HG02852 (cell line): ENCODE results near the gene FBXW11.

ENCODE experiments used
- ATAC-seq: cut with Tn5 transposase; IDR thresholded peaks from one replicate; pipeline ENCODE4 v1.9.1; 2021; ENCODE audit warnings: mild to moderate bottlenecking, moderate library complexity; ENCODE audit not compliant: unreplicated experiment

Gene FBXW11

GRCh38 chr5:171956314-171956713, 50.1 kb downstream of the FBXW11 start:
- no peak for ATAC-seq

GRCh38 chr5:171955761-171956160, 50.7 kb downstream of the FBXW11 start:
- ATAC-seq, result no peak

GRCh38 chr5:171954721-171955120, 51.7 kb downstream of the FBXW11 start:
- no peak for ATAC-seq

- ATAC-seq, result no peak
Observed at GRCh38 chr5:171953860-171954701, 52.4 kb downstream of the FBXW11 start.

GRCh38 chr5:171952021-171952420, 54.4 kb downstream of the FBXW11 start:
- no peak for ATAC-seq

- no peak for ATAC-seq
Observed at GRCh38 chr5:171951218-171951617, 55.2 kb downstream of the FBXW11 start.

GRCh38 chr5:171946000-171946781, 60.2 kb downstream of the FBXW11 start:
- ATAC-seq, result no peak

- no peak for ATAC-seq
Observed at GRCh38 chr5:171945476-171945875, 61.0 kb downstream of the FBXW11 start.

GRCh38 chr5:171945066-171945465, 61.4 kb downstream of the FBXW11 start:
- no peak for ATAC-seq

GRCh38 chr5:171942112-171942516, 64.3 kb downstream of the FBXW11 start:
- ATAC-seq, result peak; percentile 53

GRCh38 chr5:171941675-171942074, 64.8 kb downstream of the FBXW11 start:
- peak; percentile 5 for ATAC-seq

- ATAC-seq, result peak; percentile 57
Observed at GRCh38 chr5:171941275-171941674, 65.2 kb downstream of the FBXW11 start.

- ATAC-seq, result no peak
Observed at GRCh38 chr5:171939951-171940350, 66.5 kb downstream of the FBXW11 start.

- ATAC-seq, result no peak
Observed at GRCh38 chr5:171938358-171938757, 68.1 kb downstream of the FBXW11 start.

- no peak for ATAC-seq
Observed at GRCh38 chr5:171937351-171937750, 69.1 kb downstream of the FBXW11 start.

GRCh38 chr5:171934586-171934985, 71.9 kb downstream of the FBXW11 start:
- ATAC-seq, result no peak

GRCh38 chr5:171931163-171931562, 75.3 kb downstream of the FBXW11 start:
- peak; percentile 59 for ATAC-seq

GRCh38 chr5:171927345-171927941, 79.0 kb downstream of the FBXW11 start:
- no peak for ATAC-seq

GRCh38 chr5:171926311-171926710, 80.1 kb downstream of the FBXW11 start:
- ATAC-seq, result peak; percentile 67

- ATAC-seq, result no peak
Observed at GRCh38 chr5:171924493-171925122, 81.8 kb downstream of the FBXW11 start.

- ATAC-seq, result no peak
Observed at GRCh38 chr5:171920765-171921391, 85.6 kb downstream of the FBXW11 start.
